Measurements from ENCODE around the gene ERRFI1.

Gene ERRFI1

DNA sequence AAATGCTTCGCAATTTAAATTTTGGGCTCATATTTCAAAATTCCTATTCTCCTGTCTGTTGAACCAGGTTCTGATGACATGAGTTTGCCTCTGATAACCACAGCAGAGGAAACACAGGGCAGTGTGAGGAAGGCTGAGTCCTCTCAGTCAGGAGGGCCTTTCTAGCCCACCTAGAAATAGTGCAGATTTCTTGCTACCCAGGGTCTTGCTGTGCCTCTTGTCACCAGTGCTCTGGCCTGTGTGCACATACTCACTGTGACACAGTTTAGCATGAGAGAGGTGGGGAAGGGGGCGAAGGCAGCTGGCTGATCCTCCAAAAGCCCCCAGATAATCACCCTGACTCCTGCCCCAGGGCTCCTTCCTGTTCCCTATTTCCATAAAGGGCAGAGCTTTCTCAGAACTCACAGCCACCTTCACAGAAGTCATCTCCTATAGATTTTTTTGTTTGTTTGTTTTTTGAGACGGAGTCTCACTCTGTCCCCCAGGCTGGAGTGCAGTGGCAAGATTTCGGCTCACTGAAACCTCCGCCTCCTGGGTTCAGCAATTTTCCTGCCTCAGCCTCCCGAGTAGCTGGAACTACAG lies 23.7 kb downstream of the ERRFI1 start:
- DNase-seq: no peak

DNA sequence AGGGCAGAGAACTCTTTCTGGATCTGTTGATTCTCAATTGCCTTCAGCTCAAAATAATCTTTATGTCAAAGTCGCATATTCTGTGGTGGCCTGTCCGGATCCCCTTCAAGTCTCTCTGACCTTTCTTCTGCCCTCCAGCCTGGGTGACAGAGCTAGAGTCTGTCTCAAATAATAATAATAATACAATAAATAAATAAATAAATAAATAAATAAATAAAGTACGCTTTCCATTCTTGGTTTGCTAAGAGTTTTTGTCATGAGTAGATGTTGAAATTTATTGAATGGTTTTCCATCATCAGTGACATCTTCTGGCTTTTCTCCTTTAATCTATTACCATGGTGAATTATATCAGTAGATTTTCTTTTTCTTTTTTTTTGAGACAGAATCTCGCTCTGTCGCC lies 30.7 kb downstream of the ERRFI1 start:
- no peak for DNase-seq

GRCh38 chr1:7994827-7995226 lies 31.3 kb downstream of the ERRFI1 start:
- no peak for DNase-seq

DNA sequence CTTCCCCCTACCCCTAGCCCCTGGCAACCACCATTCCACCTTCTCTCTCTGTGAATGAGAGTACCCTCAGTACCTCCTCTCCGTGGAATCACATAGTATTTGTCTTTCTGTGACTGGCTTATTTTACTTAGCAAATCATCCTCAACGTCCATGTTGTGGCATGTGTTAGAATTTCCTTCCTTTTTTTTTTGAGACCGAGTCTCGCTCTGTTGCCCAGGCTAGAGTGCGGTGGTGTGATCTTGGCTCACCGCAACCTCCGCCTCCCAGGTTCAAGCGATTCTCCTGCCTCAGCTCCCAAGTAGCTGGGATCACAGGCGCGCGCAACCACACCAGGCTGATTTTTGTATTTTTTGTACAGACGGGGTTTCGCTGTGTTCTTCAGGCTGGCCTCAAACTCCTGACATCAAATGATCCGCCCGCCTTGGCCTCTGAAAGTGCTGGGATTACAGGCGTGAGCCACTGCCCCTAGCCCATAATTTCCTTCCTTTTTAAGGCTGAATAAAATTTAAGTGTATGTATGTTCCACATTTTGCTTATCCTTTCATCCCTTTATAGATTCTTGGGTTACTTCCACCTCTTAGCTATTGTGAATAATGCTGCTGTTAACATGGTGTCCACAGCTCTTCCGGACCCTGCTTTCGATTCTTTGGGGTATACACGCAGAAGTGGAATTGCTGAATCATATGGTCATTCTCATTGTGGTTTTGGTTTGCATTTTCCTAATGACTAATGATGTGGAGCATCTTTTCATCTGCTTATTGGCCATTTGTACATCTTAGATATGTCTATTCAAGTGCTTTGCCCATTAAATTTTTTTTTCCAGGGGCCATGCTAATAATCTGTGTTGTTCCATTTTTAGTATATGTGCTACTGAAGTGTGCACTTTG lies 32.3 kb downstream of the ERRFI1 start:
- peak; percentile 87 for DNase-seq

GRCh38 chr1:7992885-7993284 lies 33.2 kb downstream of the ERRFI1 start:
- no peak for DNase-seq

DNA sequence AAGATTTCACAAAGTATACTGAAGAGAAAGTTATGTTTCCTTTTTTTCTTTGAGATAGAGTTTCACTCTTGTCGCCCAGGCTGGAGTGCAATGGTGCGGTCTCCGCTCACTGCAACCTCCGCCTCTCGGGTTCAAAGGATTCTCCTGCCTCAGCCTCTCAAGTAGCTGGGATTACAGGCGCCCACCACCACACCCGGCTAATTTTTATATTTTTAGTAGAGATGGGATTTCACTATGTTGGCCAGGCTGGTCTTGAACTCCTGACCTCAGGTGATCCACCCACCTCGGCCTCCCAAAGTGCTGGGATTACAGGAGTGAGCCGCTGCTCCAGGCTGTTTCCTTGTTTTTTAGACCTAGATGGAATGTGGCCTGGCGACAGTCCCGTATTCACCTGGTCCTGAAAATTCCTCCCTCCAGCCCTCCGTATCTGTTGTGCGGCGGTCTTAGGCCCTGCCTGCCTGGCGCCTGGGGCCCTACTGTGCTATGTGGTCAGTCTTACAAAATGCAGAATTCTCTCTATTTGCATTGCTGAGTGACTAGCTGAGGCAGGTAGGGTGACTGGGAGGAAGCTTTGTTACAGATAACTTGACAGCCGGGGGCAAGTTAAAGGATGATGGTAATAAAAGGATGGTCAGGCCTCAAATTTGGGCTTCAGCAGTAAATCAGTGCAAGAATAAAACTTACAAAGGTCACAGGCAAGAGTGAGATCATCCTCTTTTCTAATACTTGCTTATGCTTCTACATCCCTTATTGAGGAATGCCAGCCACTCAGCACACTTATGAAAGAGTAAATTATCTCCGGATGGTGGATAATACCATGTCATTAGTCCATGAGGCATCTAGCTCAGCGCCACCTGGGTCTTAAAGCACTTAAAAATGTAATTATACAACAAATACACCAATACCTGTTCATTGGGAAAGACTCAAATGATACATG lies 34.3 kb downstream of the ERRFI1 start:
- DNase-seq: peak; percentile 26

DNA sequence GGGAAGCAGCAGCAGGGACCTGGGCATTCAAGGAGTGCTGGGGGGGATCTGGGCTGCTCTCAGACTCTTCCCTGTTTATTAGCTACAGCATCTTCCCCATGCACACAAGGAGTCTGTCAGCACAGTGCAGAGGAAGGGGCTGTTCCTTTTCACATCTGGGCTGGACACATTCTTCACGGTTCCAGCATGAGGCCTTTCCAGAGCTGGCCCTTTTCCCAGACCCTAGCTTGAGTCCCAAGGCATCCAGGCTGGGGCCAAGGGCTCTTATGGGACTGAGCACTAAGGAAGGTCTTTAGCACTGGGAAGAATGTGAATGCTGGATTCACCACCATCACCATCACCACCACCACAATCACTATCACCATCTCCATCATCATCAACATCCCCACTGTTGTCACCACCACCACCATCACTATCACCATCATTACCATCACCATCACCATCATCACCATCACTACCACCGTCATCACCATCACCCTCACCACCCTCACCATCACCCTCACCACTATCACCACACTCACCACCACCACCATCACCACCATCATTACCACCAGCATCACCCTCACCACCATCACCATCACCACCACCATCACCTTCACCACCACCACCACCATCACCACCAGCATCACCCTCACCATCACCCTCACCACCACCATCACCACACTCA lies 36.2 kb downstream of the ERRFI1 start:
- no peak for DNase-seq

DNA sequence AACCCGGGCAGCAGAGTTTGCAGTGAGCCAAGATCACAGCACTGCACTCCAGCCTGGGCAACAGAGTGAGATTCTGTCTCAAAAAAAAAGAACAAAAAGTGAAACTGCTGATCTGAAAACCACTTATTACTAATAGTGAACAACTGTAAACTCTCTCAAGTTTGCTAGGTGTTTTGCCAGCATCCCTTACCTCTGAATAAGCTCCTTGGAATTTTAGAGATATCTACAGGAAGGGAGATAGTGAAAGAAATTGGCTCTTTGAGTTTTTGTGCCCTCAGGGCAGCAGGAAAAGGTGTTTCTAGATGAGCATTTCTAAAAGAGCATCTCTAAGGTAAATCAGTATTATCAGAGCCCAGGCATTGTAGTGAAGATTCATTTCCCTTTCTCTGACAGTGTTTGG lies 37.5 kb downstream of the ERRFI1 start:
- DNase-seq: no peak

DNA sequence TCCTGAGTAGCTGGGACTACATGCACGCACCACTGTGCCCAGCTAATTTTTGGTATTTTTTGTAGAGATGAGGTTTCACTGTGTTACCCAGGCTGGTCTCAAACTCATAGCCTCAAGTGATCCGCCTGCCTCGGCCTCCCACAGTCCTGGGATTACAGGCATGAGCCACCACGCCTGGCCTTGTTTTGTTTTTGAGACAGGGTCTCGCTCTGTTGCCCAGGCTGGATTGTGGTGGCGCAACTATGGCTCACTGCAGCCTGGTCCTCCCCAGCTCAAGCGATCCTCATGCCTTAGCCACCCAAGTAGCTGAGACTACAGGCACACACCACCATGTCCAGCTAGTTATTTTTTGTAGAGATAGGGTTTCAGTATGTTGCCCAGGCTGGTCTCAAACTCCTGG lies 38.6 kb downstream of the ERRFI1 start:
- DNase-seq: no peak

- DNase-seq: no peak
Measured at GRCh38 chr1:7985851-7986612, 40.1 kb downstream of the ERRFI1 start.

- DNase-seq: no peak
Measured at GRCh38 chr1:7984811-7985210, 41.3 kb downstream of the ERRFI1 start.

- DNase-seq: no peak
Measured at GRCh38 chr1:7983086-7983778, 42.9 kb downstream of the ERRFI1 start.

DNA sequence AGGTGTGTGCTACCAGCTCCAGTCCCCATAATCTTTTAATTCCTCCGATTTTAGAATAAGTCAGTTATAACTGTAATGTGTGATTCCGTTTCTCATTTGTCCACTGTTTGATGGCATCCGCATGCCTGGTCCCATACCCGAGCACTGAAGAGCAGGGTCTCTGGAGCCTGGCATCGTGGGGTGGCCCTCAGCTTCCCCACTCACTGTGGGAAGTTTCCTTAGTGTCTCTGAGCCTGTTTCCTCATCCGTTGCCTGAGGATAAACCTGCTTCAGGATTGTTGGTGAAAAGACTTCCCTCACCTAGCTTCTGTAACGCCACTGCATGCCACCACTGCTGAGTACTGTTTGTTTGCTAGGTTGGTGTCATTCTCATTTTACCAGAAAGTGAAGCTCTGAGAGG lies 45.1 kb downstream of the ERRFI1 start:
- no peak for DNase-seq

DNA sequence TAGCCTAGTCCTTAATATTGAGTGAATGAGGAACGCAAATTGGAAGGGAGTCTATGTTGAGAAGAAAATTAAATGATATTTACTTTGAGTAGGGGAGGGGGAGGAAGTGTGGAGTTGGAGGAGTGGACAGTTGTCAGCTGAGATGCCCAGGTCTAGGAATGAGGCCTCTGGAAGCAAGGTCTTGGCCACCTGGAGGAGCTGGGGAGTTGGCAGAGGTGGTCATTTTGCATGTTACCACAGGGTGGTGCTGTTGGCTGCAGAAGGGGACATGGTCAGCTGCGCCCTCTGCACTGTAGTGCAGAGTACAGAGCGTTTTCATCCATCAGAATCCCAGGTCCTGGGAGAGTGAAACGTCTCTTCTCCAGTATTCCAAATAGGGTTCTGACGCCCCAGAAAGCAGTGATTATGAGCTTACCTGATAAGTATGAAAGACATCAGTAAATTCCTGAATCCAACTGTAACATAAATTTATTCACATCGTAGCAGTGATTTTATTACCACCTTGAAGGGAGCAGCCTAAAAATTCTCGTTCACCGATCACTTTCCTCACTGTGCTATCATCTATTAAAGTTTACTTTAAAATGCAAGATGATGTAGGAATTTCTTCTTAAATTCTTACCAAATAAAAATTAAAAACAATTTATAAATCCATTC lies 50.8 kb downstream of the ERRFI1 start:
- peak; percentile 54 for DNase-seq

DNA sequence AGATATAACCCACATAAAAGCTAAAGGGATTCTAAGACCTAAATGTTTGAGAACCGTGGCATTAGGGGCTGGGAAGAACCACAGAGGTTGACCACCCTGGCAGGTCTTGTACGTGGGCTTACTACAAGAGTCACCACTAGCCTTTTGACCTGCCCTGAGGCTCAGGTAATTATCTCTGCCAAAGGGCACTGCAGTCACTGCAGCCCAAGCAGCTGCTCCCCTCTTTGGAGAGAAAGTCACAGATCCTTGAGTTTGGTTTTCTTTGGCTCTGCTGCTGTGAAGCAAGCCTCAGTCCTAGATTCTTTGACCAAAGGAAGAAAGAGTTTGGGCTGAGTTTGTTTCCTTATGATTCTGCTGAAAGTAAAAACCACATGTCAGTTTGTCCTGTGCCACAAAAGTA lies 53.0 kb downstream of the ERRFI1 start:
- no peak for DNase-seq

DNA sequence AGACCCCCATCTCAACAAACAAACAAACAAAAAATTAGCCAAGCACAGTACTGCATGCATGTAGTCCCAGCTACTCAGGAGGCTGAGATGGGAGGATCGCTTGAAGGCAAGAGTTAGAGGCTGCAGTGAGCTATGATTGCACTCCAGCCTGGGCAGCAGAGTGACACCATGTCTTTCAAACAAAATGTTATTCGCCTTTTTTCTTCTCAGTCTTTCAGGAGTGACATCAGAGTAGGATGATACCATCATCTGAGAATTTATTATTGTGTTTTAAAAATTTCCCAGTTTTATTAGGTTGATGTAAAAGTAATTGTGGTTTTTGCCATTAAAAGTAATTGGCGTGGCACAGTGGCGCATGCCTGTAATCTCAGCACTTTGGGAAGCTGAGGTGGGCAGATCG lies 53.8 kb downstream of the ERRFI1 start:
- no peak for DNase-seq

GRCh38 chr1:7971024-7971423 lies 55.1 kb downstream of the ERRFI1 start:
- no peak for DNase-seq

- DNase-seq: no peak
Measured at GRCh38 chr1:7970246-7970645, 55.9 kb downstream of the ERRFI1 start.

DNA sequence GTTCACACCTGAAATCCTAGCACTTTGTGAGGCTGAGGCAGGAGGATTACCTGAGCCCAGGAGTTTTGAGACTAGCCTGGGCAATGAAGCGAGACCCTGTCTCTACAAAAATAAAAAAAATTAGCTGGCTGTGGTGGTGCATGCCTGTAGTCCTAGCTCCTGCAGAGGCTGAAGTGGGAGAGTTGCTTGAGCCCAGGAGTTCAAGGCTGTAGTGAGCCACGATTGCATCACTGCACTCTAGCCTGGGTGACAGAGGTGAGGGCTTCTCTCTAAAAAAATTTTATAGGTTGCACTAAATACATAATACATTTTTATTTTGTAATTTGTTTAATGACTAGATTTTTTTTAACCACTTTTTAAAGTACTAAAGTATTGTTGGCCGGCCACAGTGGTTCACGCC lies 58.5 kb downstream of the ERRFI1 start:
- DNase-seq: no peak

- DNase-seq: no peak
Measured at GRCh38 chr1:7967196-7967595, 58.9 kb downstream of the ERRFI1 start.

DNA sequence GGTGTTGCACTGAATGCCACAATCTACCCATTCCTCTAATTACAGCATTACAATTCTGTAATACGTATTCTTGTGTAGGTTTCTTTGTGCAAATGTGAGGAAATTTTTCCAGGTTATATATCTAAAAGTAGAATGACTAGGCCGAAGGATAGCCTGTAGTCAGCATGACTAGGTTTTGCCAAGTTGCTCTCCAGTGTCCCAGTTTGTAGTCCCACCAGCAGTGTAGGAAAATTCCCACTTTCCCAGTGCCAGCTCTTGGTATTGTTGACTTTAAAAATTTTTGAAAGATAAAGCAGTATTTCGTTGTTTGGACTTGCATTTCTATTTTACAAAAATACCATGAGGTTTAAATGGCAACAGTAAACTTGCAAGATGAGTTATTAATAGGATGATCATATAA lies 61.6 kb downstream of the ERRFI1 start:
- no peak for DNase-seq

All from fibroblast of skin of right quadriceps (primary cell).